Iris pigment epithelial cell (primary cell): ENCODE data around the gene USO1.

ENCODE experiments used
- DNase-seq: peaks from one replicate; pipeline ENCODE4 v3.0.0-alpha.2; 2011; ENCODE audit warnings: low read depth

The USO1 gene

DNA sequence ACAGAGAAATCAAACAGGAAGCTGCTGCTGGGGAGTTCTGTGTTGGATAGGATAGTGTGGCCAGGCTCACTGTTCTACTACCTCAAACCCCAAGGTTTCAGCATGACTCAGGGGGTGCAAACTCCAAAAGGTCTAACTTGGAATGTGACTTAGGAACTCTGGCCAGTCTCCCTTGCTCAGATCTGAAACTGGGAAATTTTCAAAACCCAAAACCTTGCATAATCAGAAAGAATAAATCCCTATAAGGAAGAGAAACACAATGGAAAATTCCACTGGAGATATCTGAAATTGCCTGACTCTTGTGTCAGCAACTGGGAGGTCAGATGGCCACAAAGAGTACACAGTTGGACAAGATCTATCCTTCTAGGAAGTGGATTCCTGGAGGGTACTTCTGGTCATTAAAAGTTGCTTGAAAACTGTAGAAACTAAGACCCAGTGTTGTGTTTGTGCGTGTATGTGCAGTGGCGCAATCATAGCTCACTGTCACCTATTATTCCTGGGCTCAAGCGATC lies 119.8 kb downstream of the USO1 start:
- peak; percentile 92 for DNase-seq

DNA sequence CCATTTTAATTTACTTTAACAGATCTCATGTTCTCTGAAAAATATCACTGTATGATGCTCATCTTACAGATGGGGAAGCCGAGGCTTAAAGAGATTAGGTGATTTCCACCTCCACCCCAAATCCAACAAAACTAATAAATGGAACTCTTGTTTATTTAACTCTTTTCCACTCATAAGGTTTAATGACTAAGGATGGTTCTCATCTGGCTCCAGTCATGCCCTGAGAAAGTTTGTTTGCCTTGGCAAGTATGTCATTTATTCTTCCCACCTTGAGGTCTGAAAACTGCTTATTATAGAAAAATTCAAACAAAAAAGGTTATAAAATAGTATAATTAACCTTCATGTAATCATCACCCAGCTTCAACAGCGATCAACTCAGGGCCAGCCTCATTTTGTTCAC lies 121.6 kb downstream of the USO1 start:
- peak; percentile 26 for DNase-seq

DNA sequence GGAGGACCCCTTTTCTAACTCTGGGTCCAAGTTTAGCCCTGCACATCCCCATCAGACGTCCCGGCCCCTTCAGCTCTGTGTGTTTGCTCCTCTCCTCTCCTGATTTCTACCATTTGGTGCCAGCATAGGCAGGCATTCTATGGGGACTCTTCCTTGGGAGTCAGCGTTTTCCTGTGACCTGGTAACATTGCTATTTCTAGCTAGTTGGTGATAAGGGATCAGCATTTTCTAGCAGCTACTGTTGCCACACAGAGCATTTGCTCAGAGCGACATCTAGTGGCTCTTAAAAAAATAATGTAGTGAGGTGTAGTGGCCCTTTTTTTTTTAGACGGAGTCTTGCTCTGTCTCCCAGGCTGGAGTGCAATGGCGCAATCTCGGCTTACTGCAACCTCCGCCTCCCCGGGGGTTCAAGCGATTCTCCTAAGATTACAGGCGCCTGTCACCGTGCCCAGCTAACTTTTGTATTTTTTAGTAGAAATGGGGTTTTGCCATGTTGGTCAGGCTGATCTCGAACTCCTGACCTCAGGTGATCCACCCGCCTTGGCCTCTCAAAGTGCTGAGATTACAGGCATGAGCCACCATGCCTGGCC lies 123.9 kb downstream of the USO1 start:
- peak; percentile 94 for DNase-seq

DNA sequence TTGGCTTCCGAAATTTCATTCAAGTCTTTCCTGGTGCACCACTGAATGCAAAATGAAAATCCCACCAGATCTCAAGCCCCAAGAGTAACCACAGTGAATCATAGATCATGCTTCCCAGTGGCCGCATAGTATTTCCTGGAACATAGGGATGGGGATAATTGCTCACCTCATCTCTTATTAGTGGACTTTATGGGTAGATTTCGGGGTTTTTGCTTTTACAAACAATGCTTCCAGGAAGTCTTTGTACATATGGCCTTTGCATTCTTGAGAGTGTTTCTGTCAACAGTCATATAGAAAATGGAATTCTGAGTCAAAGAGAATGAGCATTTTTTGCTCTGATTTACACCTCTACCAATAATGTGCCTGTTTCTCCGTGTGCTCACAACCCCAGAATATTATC lies 124.5 kb downstream of the USO1 start:
- DNase-seq: peak; percentile 77

- DNase-seq: peak; percentile 64
Measured at GRCh38 chr4:75849461-75849860, 125.1 kb downstream of the USO1 start.

DNA sequence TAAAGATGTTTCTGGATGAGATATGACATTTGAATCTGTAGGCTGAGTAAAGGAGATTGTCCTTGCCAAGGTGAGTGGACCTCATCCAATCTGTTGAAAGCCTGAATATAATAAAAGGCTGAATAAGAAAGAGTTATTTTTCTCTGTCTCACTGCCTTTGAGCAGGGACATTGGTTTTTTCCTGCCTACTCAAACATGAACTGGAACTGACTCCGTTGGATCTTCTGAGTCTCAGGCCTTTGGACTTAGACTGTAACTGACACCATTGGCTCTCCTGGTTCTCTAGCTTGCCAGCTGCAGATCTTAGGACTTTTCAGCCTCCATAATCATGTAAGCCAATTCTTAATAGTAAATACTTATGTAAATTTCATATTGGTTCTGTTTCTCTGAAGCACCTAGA lies 134.3 kb downstream of the USO1 start:
- no peak for DNase-seq

DNA sequence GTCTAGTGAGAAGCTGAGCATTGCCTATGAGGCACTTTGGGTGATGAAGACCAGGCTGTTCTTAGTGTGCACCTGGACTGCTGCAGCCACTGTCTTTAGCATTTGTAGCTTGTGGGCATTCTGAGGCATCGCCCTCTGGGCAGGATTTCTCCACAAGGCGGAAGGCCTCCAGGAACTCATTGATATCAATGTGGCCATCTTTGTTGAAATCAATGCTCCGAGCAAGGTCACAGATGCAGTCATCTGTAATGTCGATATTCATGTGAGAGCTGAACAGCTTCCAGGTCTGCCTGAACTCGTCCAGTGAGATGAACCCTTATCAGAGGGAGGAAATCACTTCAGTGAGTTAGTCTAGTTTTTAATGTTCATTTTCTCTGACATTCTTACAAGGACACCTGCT lies 136.2 kb downstream of the USO1 start:
- no peak for DNase-seq
